Ascending aorta (tissue), 2 donors: ENCODE results near the gene MEF2C. TPM values are rescaled to one million over a fixed set of nuclear protein-coding genes. Genes with fewer than 3 reads are reported as not detected.

Experiments
- DNase-seq, 2 donors: peaks; one replicate each; pipeline ENCODE4 v3.0.0-alpha.2; 2019; ENCODE audit warnings: low spot score in 2 of 2
- H3K27ac ChIP-seq, 2 donors: fragments of 200-600 bp; sonication (generic); one replicate each; pipeline ENCODE4 v1.5.1; 2016 to 2017; ENCODE audit warnings: mild to moderate bottlenecking in 1 of 2
- H3K27me3 ChIP-seq: fragments of 200-600 bp; sonication (generic); one replicate; pipeline ENCODE4 v1.5.1; 2017
- H3K36me3 ChIP-seq, 2 donors: fragments of 200-600 bp; sonication (generic); one replicate each; pipeline ENCODE4 v1.5.1; 2016
- H3K4me1 ChIP-seq, 2 donors: fragments of 200-600 bp; sonication (generic); one replicate each; pipeline ENCODE4 v1.5.1; 2016 to 2017; ENCODE audit warnings: mild to moderate bottlenecking in 1 of 2
- H3K4me3 ChIP-seq, 2 donors: fragments of 200-600 bp; sonication (generic); one replicate each; pipeline ENCODE4 v1.5.1; 2016 to 2017; ENCODE audit warnings: mild to moderate bottlenecking in 1 of 2
- H3K9me3 ChIP-seq, 2 donors: fragments of 200-600 bp; sonication (generic); one replicate each; pipeline ENCODE4 v1.5.1; 2016
- CTCF ChIP-seq, 3 experiments: fragments of 200-600 bp in 2 of 3; fragments of 450-650 bp in 1 of 3; sonication (generic) in 2 of 3; IDR thresholded peaks; one replicate each; pipeline ENCODE4 v1.5.1; 2016 to 2019; ENCODE audit warnings: antibody characterized with exemption in 3 of 3, mild to moderate bottlenecking in 1 of 3, moderate library complexity in 1 of 3
- intact Hi-C: fragments of 100-400 bp; cut with DNase I; formaldehyde crosslinking; loops from one replicate; pipeline ENCODE4 v1.15.1; 2023
- total RNA-seq: library from RNA; depleted of rRNA; stranded (reverse); fragments of >200 nt; gene quantifications from one replicate; pipeline ENCODE4 v1.1.0, GENCODE V29; 2016

The MEF2C gene
- total RNA-seq, 1 donor from 2014 or later: 138 TPM

- intact Hi-C loops: loop anchor here (1.0 to 10.0 kb wide), 3 partner anchors 538 to 1844 kb away; partner anchors contain the start of gene LYSMD3
These were observed 202.5 kb downstream of the MEF2C start for GRCh38 chr5:88680253-88681132.

GRCh38 chr5:88679638-88680037, 203.3 kb downstream of the MEF2C start:
- H3K4me3 ChIP-seq: no peak overlapping the region
- no peaks in the 10 kb centered on the region for H3K9me3 ChIP-seq
- intact Hi-C loops: loop anchor here (1.0 to 10.0 kb wide), 3 partner anchors 537 to 1845 kb away; partner anchors contain the start of gene LYSMD3
- H3K27me3 ChIP-seq: peaks cover 60% of the 10 kb centered on the region
- TF ChIP-seq CTCF (IDR thresholded peaks at IDR 0.05): no peak
- H3K27ac ChIP-seq: no peak overlapping the region
- H3K4me1 ChIP-seq: peaks cover under 1 to 10% of the 10 kb centered on the region in 2 donors
- H3K36me3 ChIP-seq: no peaks in the 10 kb centered on the region
- no peak for DNase-seq

More at GRCh38 chr5:88680253-88681132, 202.5 kb downstream of the MEF2C start:
- no peak for DNase-seq
- Histone ChIP-seq H3K36me3 (no peaks in the 10 kb centered on the region), H3K4me3 (peak overlapping the region; percentile 55 to 56), H3K27ac (no peak overlapping the region), H3K27me3 (peaks cover 66% of the 10 kb centered on the region), H3K4me1 (peaks cover 0 to 6% of the 10 kb centered on the region in 2 donors), H3K9me3 (no peaks in the 10 kb centered on the region)
- peak; percentile 74 to 94 (median 87) for TF ChIP-seq CTCF (IDR thresholded peaks at IDR 0.05)

- H3K36me3 ChIP-seq: no peaks in the 10 kb centered on the region
- no peak overlapping the region for H3K4me3 ChIP-seq
- peaks cover 60% of the 10 kb centered on the region for H3K27me3 ChIP-seq
- intact Hi-C loops: no loop called here
- no peak for DNase-seq
- no peaks in the 10 kb centered on the region for H3K9me3 ChIP-seq
- no peak overlapping the region for H3K27ac ChIP-seq
- no peak for TF ChIP-seq CTCF (IDR thresholded peaks at IDR 0.05)
- H3K4me1 ChIP-seq: peaks cover 4 to 15% of the 10 kb centered on the region in 2 donors
These were observed 204.1 kb downstream of the MEF2C start for GRCh38 chr5:88678770-88679381.

GRCh38 chr5:88677943-88678769, 204.8 kb downstream of the MEF2C start:
- no peak overlapping the region for H3K27ac ChIP-seq
- H3K4me1 ChIP-seq: peaks cover 4 to 15% of the 10 kb centered on the region in 2 donors
- no peak overlapping the region for H3K4me3 ChIP-seq
- intact Hi-C loops: no loop called here
- no peaks in the 10 kb centered on the region for H3K36me3 ChIP-seq
- no peaks in the 10 kb centered on the region for H3K9me3 ChIP-seq
- TF ChIP-seq CTCF (IDR thresholded peaks at IDR 0.05): no peak
- no peak for DNase-seq
- peaks cover 59% of the 10 kb centered on the region for H3K27me3 ChIP-seq

- intact Hi-C loops: no loop called here
- no peak overlapping the region for H3K27ac ChIP-seq
- DNase-seq: no peak
- peaks cover 4 to 15% of the 10 kb centered on the region in 2 donors for H3K4me1 ChIP-seq
- H3K27me3 ChIP-seq: peaks cover 61% of the 10 kb centered on the region
- no peak overlapping the region for H3K4me3 ChIP-seq
- H3K36me3 ChIP-seq: no peaks in the 10 kb centered on the region
- no peak for TF ChIP-seq CTCF (IDR thresholded peaks at IDR 0.05)
- H3K9me3 ChIP-seq: no peaks in the 10 kb centered on the region
These were observed 205.5 kb downstream of the MEF2C start for GRCh38 chr5:88677376-88677895.
